SK-N-SH (cell line): ENCODE data around the gene SRMS. TPM values are rescaled to one million over a fixed set of nuclear protein-coding genes. Genes with fewer than 3 reads are reported as not detected.

ENCODE experiments used
- CTCF ChIA-PET: fragments of 300-600, 350-600 bp; formaldehyde crosslinking; extraction: SDS; loops from one replicate; lab custom pipeline; 2021; lab: Yijun Ruan, JAX
- POLR2A ChIA-PET: fragments of 350-600 bp; sonication (Branson Sonifier 250); formaldehyde crosslinking; extraction: SDS; loops from one replicate; lab custom pipeline; 2020; ENCODE audit warnings: antibody characterized with exemption, inconsistent platforms; lab: Yijun Ruan, JAX
- DNase-seq: peaks from one replicate; pipeline ENCODE4 v3.0.0; 2012
- H2AFZ ChIP-seq: fragments of 200-600 bp; sonication (generic); 2 replicates; pipeline ENCODE4 v1.8.1; 2016; ENCODE audit warnings: antibody characterized with exemption, mild to moderate bottlenecking, low read depth
- H3F3A ChIP-seq: fragments of 200-600 bp; sonication (generic); replicated peaks from 2 replicates; pipeline ENCODE3; 2016; ENCODE audit warnings: antibody characterized with exemption, mild to moderate bottlenecking; ENCODE audit not compliant: insufficient read depth
- H3K27ac ChIP-seq, 2 experiments: fragments of 200-500 bp in 1 of 2; fragments of 200-600 bp in 1 of 2; sonication (Bioruptor generic) in 1 of 2; sonication (generic), shearing (Covaris generic) in 1 of 2; 2 replicates each; pipeline versions ENCODE4 v1.5.1 to v1.6.1; 2014 to 2016; ENCODE audit warnings: low read depth in 2 of 2, inconsistent platforms in 1 of 2, low read length in 1 of 2, mild to moderate bottlenecking in 1 of 2, mixed read lengths in 1 of 2
- H3K27me3 ChIP-seq: fragments of 200-600 bp; sonication (generic), shearing (Covaris generic); 2 replicates; pipeline ENCODE4 v1.6.1; 2016; ENCODE audit warnings: mixed run types; ENCODE audit not compliant: insufficient read depth
- H3K36me3 ChIP-seq, 2 experiments: fragments of 200-500 bp in 1 of 2; fragments of 200-600 bp in 1 of 2; sonication (Bioruptor generic) in 1 of 2; sonication (generic) in 1 of 2; replicated peaks in 1 of 2; 2 replicates each; pipeline versions ENCODE3 to v1.5.1; 2014 to 2016; ENCODE audit warnings: low read length in 1 of 2, mild to moderate bottlenecking in 1 of 2; ENCODE audit not compliant: insufficient read depth in 2 of 2, control insufficient read depth in 1 of 2
- H3K4me1 ChIP-seq, 2 experiments: fragments of 200-500 bp in 1 of 2; fragments of 200-600 bp in 1 of 2; sonication (Bioruptor generic) in 1 of 2; sonication (generic), shearing (Covaris generic) in 1 of 2; 2 replicates each; pipeline versions ENCODE4 v1.5.1 to v1.6.1; 2014 to 2016; ENCODE audit warnings: low read depth in 1 of 2, low read length in 1 of 2, mixed run types in 1 of 2; ENCODE audit not compliant: insufficient read depth in 2 of 2, control insufficient read depth in 1 of 2
- H3K4me2 ChIP-seq: fragments of 200-600 bp; sonication (generic), shearing (Covaris generic); 2 replicates; pipeline ENCODE4 v1.6.1; 2017; ENCODE audit warnings: mixed run types
- H3K4me3 ChIP-seq, 2 experiments: fragments of 200-500 bp in 1 of 2; fragments of 200-600 bp in 1 of 2; sonication (Bioruptor generic) in 1 of 2; sonication (generic), shearing (Covaris generic) in 1 of 2; 2 replicates each; pipeline versions ENCODE4 v1.5.1 to v1.8.1; 2014 to 2016; ENCODE audit warnings: low read depth in 2 of 2, inconsistent platforms in 1 of 2, low read length in 1 of 2, mild to moderate bottlenecking in 1 of 2, mixed read lengths in 1 of 2, moderate library complexity in 1 of 2
- H3K79me2 ChIP-seq: fragments of 200-600 bp; sonication (generic); 2 replicates; pipeline ENCODE4 v1.8.1; 2017; ENCODE audit warnings: mild to moderate bottlenecking; ENCODE audit not compliant: insufficient read depth
- H3K9ac ChIP-seq: fragments of 200-600 bp; sonication (generic); 2 replicates; pipeline ENCODE4 v1.6.1; 2017; ENCODE audit warnings: mixed run types
- H3K9me2 ChIP-seq: fragments of 200-600 bp; sonication (generic); 2 replicates; pipeline ENCODE4 v1.6.1; 2017; ENCODE audit warnings: mixed run types
- H3K9me3 ChIP-seq: fragments of 200-600 bp; sonication (generic); 2 replicates; pipeline ENCODE4 v1.6.1; 2017; ENCODE audit warnings: mixed run types, mild to moderate bottlenecking, moderate library complexity
- H4K20me1 ChIP-seq: fragments of 200-600 bp; sonication (generic); 2 replicates; pipeline ENCODE4 v1.6.1; 2017; ENCODE audit warnings: mild to moderate bottlenecking, mixed run types; ENCODE audit not compliant: insufficient read depth
- EP300 ChIP-seq, 2 experiments: IDR thresholded peaks; 2 replicates each; pipeline versions ENCODE4 v1.4.0 to v1.6.1; 2012; ENCODE audit warnings: borderline replicate concordance in 1 of 2, low read depth in 1 of 2, low read length in 1 of 2
- FOXJ3 ChIP-seq: sonication (generic); formaldehyde crosslinking; IDR thresholded peaks from 2 replicates; pipeline ENCODE4 v1.5.1; 2020; ENCODE audit warnings: mild to moderate bottlenecking, missing genetic modification reagents
- GABPA ChIP-seq: IDR thresholded peaks from 2 replicates; pipeline ENCODE4 v1.4.0; 2012; ENCODE audit warnings: low read depth, mild to moderate bottlenecking
- GATA2 ChIP-seq: sonication (generic); formaldehyde crosslinking; IDR thresholded peaks from 2 replicates; pipeline ENCODE4 v1.5.0; 2020; ENCODE audit warnings: mild to moderate bottlenecking, missing genetic modification reagents
- MAX ChIP-seq: IDR thresholded peaks from 2 replicates; pipeline ENCODE4 v1.4.0; 2012; ENCODE audit warnings: low read depth
- MEF2A ChIP-seq: IDR thresholded peaks from 2 replicates; pipeline ENCODE4 v1.4.0; 2012; ENCODE audit warnings: low read depth, borderline replicate concordance
- NFIC ChIP-seq: IDR thresholded peaks from 2 replicates; pipeline ENCODE4 v1.4.0; 2012; ENCODE audit warnings: borderline replicate concordance
- NRF1 ChIP-seq: IDR thresholded peaks from 2 replicates; pipeline ENCODE4 v1.6.1; 2012; ENCODE audit warnings: low read depth, mild to moderate bottlenecking, low read length
- REST ChIP-seq: IDR thresholded peaks from 2 replicates; pipeline ENCODE4 v1.6.1; 2012; ENCODE audit warnings: mild to moderate bottlenecking, low read depth, low read length, moderate library complexity
- RXRA ChIP-seq: IDR thresholded peaks from 2 replicates; pipeline ENCODE4 v1.4.0; 2012; ENCODE audit warnings: low read depth, mild to moderate bottlenecking, borderline replicate concordance
- SIN3A ChIP-seq: IDR thresholded peaks from 2 replicates; pipeline ENCODE4 v1.6.1; 2012; ENCODE audit warnings: low read depth, mild to moderate bottlenecking, low read length, moderate library complexity, borderline replicate concordance
- SMC3 ChIP-seq: IDR thresholded peaks from 2 replicates; pipeline ENCODE4 v1.6.1; 2012; ENCODE audit warnings: low read depth, low read length, improper control_type of control experiment
- TEAD4 ChIP-seq: IDR thresholded peaks from 2 replicates; pipeline ENCODE4 v1.4.0; 2012; ENCODE audit warnings: mild to moderate bottlenecking, borderline replicate concordance; ENCODE audit not compliant: insufficient read depth
- USF1 ChIP-seq: IDR thresholded peaks from 2 replicates; pipeline ENCODE4 v1.4.0; 2012; ENCODE audit warnings: low read depth, borderline replicate concordance
- YY1 ChIP-seq: IDR thresholded peaks from 2 replicates; pipeline ENCODE4 v1.4.0; 2012; ENCODE audit warnings: low read depth, mild to moderate bottlenecking
- WGBS: methylation state at CpG from one replicate; pipeline ENCODE4 v1.1.6; 2017; ENCODE audit warnings: low lambda C conversion rate; 5-methylcytosine and 5-hydroxymethylcytosine counted together
- polyA plus RNA-seq, 3 experiments: library from polyadenylated mRNA; depleted of rRNA; stranded (reverse); fragments of >200 nt; gene quantifications; 2 replicates each; pipeline ENCODE4 v1.2.3, GENCODE V29; 2012
- TF ChIP-seq, protein P1 (sequence below): IDR thresholded peaks from 2 replicates; pipeline ENCODE4; 2012
- TF ChIP-seq, protein P2 (sequence below): fragments of 150-350 bp; IDR thresholded peaks from 2 replicates; pipeline ENCODE4 v1.6.1; 2016; ENCODE audit warnings: mild to moderate bottlenecking, low read depth, low read length
- TF ChIP-seq, protein P3 (sequence below): fragments of 150-350 bp; IDR thresholded peaks from 2 replicates; pipeline ENCODE4 v1.6.1; 2017; ENCODE audit warnings: antibody characterized with exemption, low read length, low read depth, borderline replicate concordance

Gene SRMS
- polyA plus RNA-seq, 1 of the 3 experiments (the other 2 are of a cell fraction): not detected

- POLR2A ChIA-PET: no interaction called here
- 71% methylated on average over 7 of the region's 10 CpGs for WGBS
- H3K36me3 ChIP-seq: peaks cover 0 to 18% of the 10 kb centered on the region in 2 experiments
- no peak overlapping the region for H3K4me3 ChIP-seq
- no peaks in the 10 kb centered on the region for H3F3A ChIP-seq
- no peak overlapping the region for H3K9ac ChIP-seq
- no peaks in the 10 kb centered on the region for H3K9me2 ChIP-seq
- H3K9me3 ChIP-seq: no peaks in the 10 kb centered on the region
- no peak for TF ChIP-seq MEF2A
- TF ChIP-seq REST: no peak
- no peak for TF ChIP-seq NRF1
- TF ChIP-seq, all 33 proteins: peak for 0
- H3K79me2 ChIP-seq: no peaks in the 10 kb centered on the region
- no peaks in the 10 kb centered on the region for H4K20me1 ChIP-seq
- H3K4me2 ChIP-seq: no peak overlapping the region
- no peak overlapping the region for H2AFZ ChIP-seq
- H3K4me1 ChIP-seq: no peaks in the 10 kb centered on the region
- no peak overlapping the region for H3K27ac ChIP-seq
- CTCF ChIA-PET: no interaction called here
- DNase-seq: no peak
- H3K27me3 ChIP-seq: no peaks in the 10 kb centered on the region
Measured at GRCh38 chr20:63594043-63594561, 46.6 kb upstream of the SRMS start.

DNA sequence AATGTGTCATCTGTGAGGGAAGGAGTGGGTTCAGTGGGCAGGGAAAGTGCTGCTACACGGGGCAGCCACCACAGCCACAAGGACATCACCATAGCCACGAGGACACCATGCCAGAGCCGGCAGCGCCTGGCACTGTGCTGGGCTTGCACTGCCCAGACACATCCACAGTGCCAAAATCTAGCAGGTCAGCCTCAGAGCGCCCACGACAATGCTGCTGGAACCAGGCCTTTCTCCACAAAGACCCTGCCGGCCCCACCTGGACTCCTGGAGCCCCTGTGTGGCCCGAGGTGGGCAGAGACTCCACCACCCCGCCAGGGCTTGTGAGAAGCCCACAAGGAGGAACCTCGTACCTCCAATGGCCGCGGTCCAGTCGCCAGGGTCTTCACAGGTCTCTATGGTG lies 45.1 kb upstream of the SRMS start:
- ChIA-PET CTCF (interaction anchor here (1.2 kb wide), 1 partner anchor 10 kb away, joined by 3 read pairs; no protein-coding TSS in a partner anchor), POLR2A (no interaction called here)
- H4K20me1 ChIP-seq: no peaks in the 10 kb centered on the region
- no peak overlapping the region for H3K27ac ChIP-seq
- H2AFZ ChIP-seq: no peak overlapping the region
- H3K36me3 ChIP-seq: peaks cover 0 to 18% of the 10 kb centered on the region in 2 experiments
- WGBS: 88% methylated on average over 7 of the region's 13 CpGs
- no peaks in the 10 kb centered on the region for H3F3A ChIP-seq
- no peak for TF ChIP-seq TEAD4
- TF ChIP-seq NFIC: no peak
- no peak for TF ChIP-seq YY1
- no peak for TF ChIP-seq GABPA
- no peak for TF ChIP-seq GATA2 (CRISPR knock-in tag)
- no peak for TF ChIP-seq RXRA
- TF ChIP-seq SIN3A: no peak
- TF ChIP-seq EP300 (IDR thresholded peaks at IDR 0.05; ENCODE audit: borderline replicate concordance in 1 of 2, low read depth in 1 of 2, low read length in 1 of 2): no peak
- no peak for TF ChIP-seq NRF1
- no peak for TF ChIP-seq USF1
- TF ChIP-seq MAX: no peak
- TF ChIP-seq, protein P1, sequence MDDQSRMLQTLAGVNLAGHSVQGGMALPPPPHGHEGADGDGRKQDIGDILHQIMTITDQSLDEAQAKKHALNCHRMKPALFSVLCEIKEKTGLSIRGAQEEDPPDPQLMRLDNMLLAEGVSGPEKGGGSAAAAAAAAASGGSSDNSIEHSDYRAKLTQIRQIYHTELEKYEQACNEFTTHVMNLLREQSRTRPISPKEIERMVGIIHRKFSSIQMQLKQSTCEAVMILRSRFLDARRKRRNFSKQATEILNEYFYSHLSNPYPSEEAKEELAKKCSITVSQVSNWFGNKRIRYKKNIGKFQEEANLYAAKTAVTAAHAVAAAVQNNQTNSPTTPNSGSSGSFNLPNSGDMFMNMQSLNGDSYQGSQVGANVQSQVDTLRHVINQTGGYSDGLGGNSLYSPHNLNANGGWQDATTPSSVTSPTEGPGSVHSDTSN: no peak
- TF ChIP-seq SMC3: no peak
- TF ChIP-seq, protein P2, sequence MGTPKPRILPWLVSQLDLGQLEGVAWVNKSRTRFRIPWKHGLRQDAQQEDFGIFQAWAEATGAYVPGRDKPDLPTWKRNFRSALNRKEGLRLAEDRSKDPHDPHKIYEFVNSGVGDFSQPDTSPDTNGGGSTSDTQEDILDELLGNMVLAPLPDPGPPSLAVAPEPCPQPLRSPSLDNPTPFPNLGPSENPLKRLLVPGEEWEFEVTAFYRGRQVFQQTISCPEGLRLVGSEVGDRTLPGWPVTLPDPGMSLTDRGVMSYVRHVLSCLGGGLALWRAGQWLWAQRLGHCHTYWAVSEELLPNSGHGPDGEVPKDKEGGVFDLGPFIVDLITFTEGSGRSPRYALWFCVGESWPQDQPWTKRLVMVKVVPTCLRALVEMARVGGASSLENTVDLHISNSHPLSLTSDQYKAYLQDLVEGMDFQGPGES: no peak
- TF ChIP-seq, protein P3, sequence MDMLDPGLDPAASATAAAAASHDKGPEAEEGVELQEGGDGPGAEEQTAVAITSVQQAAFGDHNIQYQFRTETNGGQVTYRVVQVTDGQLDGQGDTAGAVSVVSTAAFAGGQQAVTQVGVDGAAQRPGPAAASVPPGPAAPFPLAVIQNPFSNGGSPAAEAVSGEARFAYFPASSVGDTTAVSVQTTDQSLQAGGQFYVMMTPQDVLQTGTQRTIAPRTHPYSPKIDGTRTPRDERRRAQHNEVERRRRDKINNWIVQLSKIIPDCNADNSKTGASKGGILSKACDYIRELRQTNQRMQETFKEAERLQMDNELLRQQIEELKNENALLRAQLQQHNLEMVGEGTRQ: no peak
- no peak for TF ChIP-seq FOXJ3 (CRISPR knock-in tag)
- no peaks in the 10 kb centered on the region for H3K79me2 ChIP-seq
- no peaks in the 10 kb centered on the region for H3K4me1 ChIP-seq
- H3K9me2 ChIP-seq: no peaks in the 10 kb centered on the region
- H3K4me2 ChIP-seq: no peak overlapping the region
- H3K9ac ChIP-seq: no peak overlapping the region
- no peaks in the 10 kb centered on the region for H3K27me3 ChIP-seq
- H3K4me3 ChIP-seq: no peak overlapping the region
- H3K9me3 ChIP-seq: no peaks in the 10 kb centered on the region
- DNase-seq: no peak
